Transverse colon (tissue), 4 donors: ENCODE results near the gene FAM13A. TPM values are rescaled to one million over a fixed set of nuclear protein-coding genes. Genes with fewer than 3 reads are reported as not detected.

Source experiments
- DNase-seq: peaks from one replicate; pipeline ENCODE4 v3.0.0-alpha.2; 2019
- H3K27ac ChIP-seq, 4 donors: fragments of 200-600 bp; sonication (generic); 2 replicates each; pipeline ENCODE4 v1.5.1; 2016 to 2018; ENCODE audit warnings: inconsistent platforms in 4 of 4
- H3K27me3 ChIP-seq: fragments of 200-600 bp; sonication (generic); 2 replicates; pipeline ENCODE4 v1.5.1; 2017; ENCODE audit warnings: inconsistent platforms
- H3K36me3 ChIP-seq, 4 donors: fragments of 200-600 bp; sonication (generic); 2 replicates each; pipeline ENCODE4 v1.5.1; 2017 to 2019; ENCODE audit warnings: inconsistent platforms in 4 of 4
- H3K4me1 ChIP-seq, 4 donors: fragments of 200-600 bp; sonication (generic); 2 replicates each; pipeline ENCODE4 v1.5.1; 2017 to 2020; ENCODE audit warnings: inconsistent platforms in 4 of 4
- H3K4me3 ChIP-seq, 4 donors: fragments of 200-600 bp; sonication (generic); 1 replicate in 1 of 4; 2 replicates in 3 of 4; pipeline versions ENCODE4 v1.5.1 to v1.6.1; 2017 to 2019; ENCODE audit warnings: inconsistent platforms in 4 of 4
- H3K9me3 ChIP-seq, 2 donors: fragments of 200-600 bp; sonication (generic); 2 replicates each; pipeline ENCODE4 v1.5.1; 2017 to 2019; ENCODE audit warnings: inconsistent platforms in 2 of 2
- EP300 ChIP-seq: sonication (generic); formaldehyde crosslinking; IDR thresholded peaks from one replicate; pipeline ENCODE4 v1.6.1; 2017; ENCODE audit warnings: antibody characterized with exemption, low read depth
- POLR2A ChIP-seq: fragments of 450-650 bp; IDR thresholded peaks from one replicate; pipeline ENCODE4 v1.6.1; 2016; ENCODE audit warnings: antibody characterized with exemption, mild to moderate bottlenecking, moderate library complexity
- POLR2AphosphoS5 ChIP-seq, 3 donors: sonication (generic); formaldehyde crosslinking; IDR thresholded peaks; one replicate each; pipeline ENCODE4 v1.6.1; 2016; ENCODE audit warnings: antibody characterized with exemption in 3 of 3
- WGBS, 2 donors: methylation state at CpG; one replicate each; pipeline ENCODE4 v1.1.5; 2018; ENCODE audit warnings: low coverage in 1 of 2; 5-methylcytosine and 5-hydroxymethylcytosine counted together
- in situ Hi-C, 4 donors: fragments of 200-750 bp; cut with MboI; loops; one replicate each; pipeline versions ENCODE4 v1.15.0 to v1.15.1; 2017; ENCODE audit warnings: low sequenced_read_pairs in 3 of 4, low pct_ligation_motif_present in 1 of 4, low pct_unique_long_range_greater_than_20kb in 1 of 4
- intact Hi-C: fragments of 100-400 bp; cut with DNase I; formaldehyde crosslinking; loops from one replicate; pipeline ENCODE4 v1.15.1; 2023; ENCODE audit warnings: low total_unique reads
- total RNA-seq, 4 donors: library from RNA; depleted of rRNA; stranded (reverse); fragments of >200 nt; gene quantifications; one replicate each; pipeline ENCODE4 v1.1.0, GENCODE V29; 2016
- TF ChIP-seq, protein P1 (sequence below), 5 experiments: fragments of 200-600 bp in 3 of 5; fragments of 450-650 bp in 2 of 5; sonication (generic) in 3 of 5; IDR thresholded peaks; 1 replicate in 2 of 5; 2 replicates in 3 of 5; pipeline ENCODE4 v1.5.1; 2016 to 2017; ENCODE audit warnings: antibody characterized with exemption in 5 of 5, inconsistent platforms in 3 of 5, mild to moderate bottlenecking in 2 of 5, moderate library complexity in 1 of 5

The FAM13A gene
- total RNA-seq, 4 donors from 2014 or later: 57.6 to 88.6 (median 67.6) TPM

DNA sequence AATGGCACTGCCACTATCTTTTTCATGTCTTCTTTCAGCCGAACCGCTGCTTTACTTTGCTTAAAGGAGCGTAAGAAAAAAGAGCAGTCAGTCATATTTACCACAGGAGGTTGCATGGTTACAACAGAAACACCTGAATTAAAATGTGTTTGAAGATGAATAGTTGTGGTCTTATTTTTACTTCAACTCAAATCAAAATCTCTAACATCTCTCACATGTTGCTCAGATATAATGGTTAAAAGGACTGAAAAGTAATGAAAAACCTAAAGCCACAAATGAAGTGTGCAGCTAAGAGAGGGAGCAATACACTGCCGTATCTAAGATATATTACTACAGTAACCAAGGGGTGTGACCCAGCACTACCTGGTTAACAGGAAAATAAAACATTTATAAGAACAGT is 27.4 kb downstream of the FAM13A start:
- Histone ChIP-seq H3K27ac (no peak overlapping the region), H3K4me3 (no peak overlapping the region), H3K36me3 (no peaks in the 10 kb centered on the region), H3K27me3 (no peaks in the 10 kb centered on the region), H3K9me3 (no peaks in the 10 kb centered on the region), H3K4me1 (peaks cover 0 to 7% (median 0%) of the 10 kb centered on the region in 4 donors)
- TF ChIP-seq POLR2AphosphoS5 (IDR thresholded peaks at IDR 0.05) (no peak), POLR2A (no peak), EP300 (no peak)
- TF ChIP-seq, protein P1, sequence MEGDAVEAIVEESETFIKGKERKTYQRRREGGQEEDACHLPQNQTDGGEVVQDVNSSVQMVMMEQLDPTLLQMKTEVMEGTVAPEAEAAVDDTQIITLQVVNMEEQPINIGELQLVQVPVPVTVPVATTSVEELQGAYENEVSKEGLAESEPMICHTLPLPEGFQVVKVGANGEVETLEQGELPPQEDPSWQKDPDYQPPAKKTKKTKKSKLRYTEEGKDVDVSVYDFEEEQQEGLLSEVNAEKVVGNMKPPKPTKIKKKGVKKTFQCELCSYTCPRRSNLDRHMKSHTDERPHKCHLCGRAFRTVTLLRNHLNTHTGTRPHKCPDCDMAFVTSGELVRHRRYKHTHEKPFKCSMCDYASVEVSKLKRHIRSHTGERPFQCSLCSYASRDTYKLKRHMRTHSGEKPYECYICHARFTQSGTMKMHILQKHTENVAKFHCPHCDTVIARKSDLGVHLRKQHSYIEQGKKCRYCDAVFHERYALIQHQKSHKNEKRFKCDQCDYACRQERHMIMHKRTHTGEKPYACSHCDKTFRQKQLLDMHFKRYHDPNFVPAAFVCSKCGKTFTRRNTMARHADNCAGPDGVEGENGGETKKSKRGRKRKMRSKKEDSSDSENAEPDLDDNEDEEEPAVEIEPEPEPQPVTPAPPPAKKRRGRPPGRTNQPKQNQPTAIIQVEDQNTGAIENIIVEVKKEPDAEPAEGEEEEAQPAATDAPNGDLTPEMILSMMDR (IDR thresholded peaks at IDR 0.05): no peak
- no peak for DNase-seq
- in situ Hi-C loops (loop anchor here (5.0 to 25.0 kb wide), 5 partner anchors 212 to 495 kb away; no protein-coding TSS in a partner anchor), intact Hi-C loops (loop anchor here (10.0 kb wide), 1 partner anchor 215 kb away; no protein-coding TSS in a partner anchor)
- 70% methylated on average over 4 of the region's 4 CpGs for WGBS, 2 donors

DNA sequence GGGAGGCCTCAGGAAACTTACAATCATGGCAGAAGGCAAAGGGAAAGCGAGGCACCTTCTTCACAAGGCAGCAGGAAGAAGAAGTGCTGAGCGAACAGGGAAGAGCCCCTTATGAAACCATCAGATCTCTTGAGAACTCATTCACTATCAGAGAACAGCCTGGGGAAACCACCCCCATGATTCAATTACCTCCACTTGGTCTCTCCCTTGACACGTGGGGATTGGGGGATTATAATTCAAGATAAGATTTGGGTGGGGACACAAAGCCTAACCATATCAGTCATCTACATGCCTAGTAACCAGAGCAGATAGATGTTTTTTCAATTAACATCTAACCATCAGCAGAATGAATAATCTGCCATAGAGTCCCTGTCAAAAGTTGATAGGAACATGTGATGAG is 30.4 kb downstream of the FAM13A start:
- in situ Hi-C loops: loop anchor here (5.0 to 25.0 kb wide), 5 partner anchors 209 to 492 kb away; no protein-coding TSS in a partner anchor
- no peak overlapping the region for H3K4me3 ChIP-seq
- WGBS, 2 donors: 83% methylated on average over 3 of the region's 3 CpGs; no CpG with 5 or more reads in 1 of the 2 donors
- H3K4me1 ChIP-seq: peaks cover 0 to 23% (median 3%) of the 10 kb centered on the region in 4 donors
- H3K9me3 ChIP-seq: no peaks in the 10 kb centered on the region
- no peak overlapping the region for H3K27ac ChIP-seq
- intact Hi-C loops: loop anchor here (10.0 kb wide), 1 partner anchor 212 kb away; no protein-coding TSS in a partner anchor
- H3K36me3 ChIP-seq: no peaks in the 10 kb centered on the region
- H3K27me3 ChIP-seq: no peaks in the 10 kb centered on the region
- no peak for DNase-seq
- TF ChIP-seq, protein P1 (IDR thresholded peaks at IDR 0.05): no peak
- TF ChIP-seq EP300 (no peak), POLR2AphosphoS5 (IDR thresholded peaks at IDR 0.05) (no peak), POLR2A (no peak)

DNA sequence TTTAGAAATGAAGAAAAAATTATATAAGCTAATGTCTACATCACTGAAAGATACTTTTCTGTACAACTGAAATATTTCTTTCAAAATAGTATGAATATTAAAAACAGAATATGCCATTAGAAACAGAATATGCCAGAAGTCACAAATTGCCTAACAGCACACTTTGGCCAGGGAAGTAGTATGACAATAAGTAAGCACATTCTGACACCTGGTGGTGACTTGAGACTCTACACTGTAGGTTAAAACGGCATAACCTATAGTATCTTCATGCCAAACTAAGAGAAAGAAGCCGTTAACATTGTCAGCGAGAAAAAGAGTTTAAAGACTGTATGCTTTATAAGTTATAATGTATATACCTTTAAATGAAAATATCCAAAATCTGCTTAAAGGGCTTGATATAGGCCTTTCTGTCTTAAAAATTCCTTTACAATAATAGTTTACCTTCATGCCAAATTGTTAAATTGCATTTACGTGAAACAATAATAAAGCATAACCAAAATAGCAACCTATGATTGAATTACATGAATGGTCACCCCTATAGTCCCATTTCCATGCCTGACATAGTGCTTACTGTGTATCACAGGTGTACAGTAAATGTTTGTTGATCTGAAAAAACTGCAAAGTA is 32.8 kb downstream of the FAM13A start:
- 23 to 32% methylated on average over 4 of the region's 4 CpGs for WGBS, 2 donors
- TF ChIP-seq POLR2AphosphoS5 (IDR thresholded peaks at IDR 0.05) (no peak), EP300 (no peak), POLR2A (no peak)
- TF ChIP-seq, protein P1 (IDR thresholded peaks at IDR 0.05): peak; percentile 77 to 93 (median 82)
- in situ Hi-C loops (loop anchor here (5.0 to 25.0 kb wide), 4 partner anchors 207 to 489 kb away; no protein-coding TSS in a partner anchor), intact Hi-C loops (loop anchor here (5.0 to 10.0 kb wide), 2 partner anchors 209 to 322 kb away; no protein-coding TSS in a partner anchor)
- no peaks in the 10 kb centered on the region for H3K27me3 ChIP-seq
- H3K9me3 ChIP-seq: no peaks in the 10 kb centered on the region
- DNase-seq: peak; percentile 60
- no peaks in the 10 kb centered on the region for H3K36me3 ChIP-seq
- H3K4me1 ChIP-seq: peaks cover 0 to 18% (median 3%) of the 10 kb centered on the region in 4 donors
- no peak overlapping the region for H3K4me3 ChIP-seq
- no peak overlapping the region for H3K27ac ChIP-seq

DNA sequence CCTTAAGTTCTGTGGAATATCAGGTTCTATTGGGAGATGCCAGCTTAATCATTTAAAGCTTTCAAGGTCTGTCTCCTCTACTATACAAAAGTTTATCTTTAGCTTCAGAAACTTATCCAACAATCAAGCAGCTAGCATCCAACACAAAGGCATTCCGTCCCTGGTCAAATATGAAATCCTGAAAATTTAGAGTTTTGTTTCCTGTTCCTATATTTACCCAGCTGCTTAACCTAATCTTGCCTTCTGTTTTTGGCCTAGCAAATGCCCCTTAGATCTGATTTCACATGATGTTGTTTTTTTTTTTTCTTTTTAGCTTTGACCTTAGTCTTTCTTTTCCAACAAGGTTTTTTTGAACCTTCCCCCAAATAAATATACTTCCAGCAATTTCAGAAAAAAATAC is 33.8 kb downstream of the FAM13A start:
- Histone ChIP-seq H3K27me3 (no peaks in the 10 kb centered on the region), H3K27ac (no peak overlapping the region), H3K36me3 (no peaks in the 10 kb centered on the region), H3K4me3 (no peak overlapping the region), H3K4me1 (peaks cover 0 to 18% (median 3%) of the 10 kb centered on the region in 4 donors), H3K9me3 (no peaks in the 10 kb centered on the region)
- WGBS, 2 donors: 63 to 84% methylated on average over 1 of the region's 1 CpG
- DNase-seq: no peak
- no peak for TF ChIP-seq EP300
- no peak for TF ChIP-seq POLR2A
- TF ChIP-seq POLR2AphosphoS5 (IDR thresholded peaks at IDR 0.05): no peak
- TF ChIP-seq, protein P1 (IDR thresholded peaks at IDR 0.05): no peak
- intact Hi-C loops: loop anchor here (5.0 to 10.0 kb wide), 2 partner anchors 208 to 321 kb away; no protein-coding TSS in a partner anchor
- in situ Hi-C loops: loop anchor here (5.0 to 25.0 kb wide), 4 partner anchors 206 to 488 kb away; no protein-coding TSS in a partner anchor
